ENCODE measurements around the gene SMIM43. TPM values are rescaled to one million over a fixed set of nuclear protein-coding genes. Genes with fewer than 3 reads are reported as not detected.

Gene SMIM43
- polyA plus RNA-seq, 1 experiment, result 0.27 TPM

DNA sequence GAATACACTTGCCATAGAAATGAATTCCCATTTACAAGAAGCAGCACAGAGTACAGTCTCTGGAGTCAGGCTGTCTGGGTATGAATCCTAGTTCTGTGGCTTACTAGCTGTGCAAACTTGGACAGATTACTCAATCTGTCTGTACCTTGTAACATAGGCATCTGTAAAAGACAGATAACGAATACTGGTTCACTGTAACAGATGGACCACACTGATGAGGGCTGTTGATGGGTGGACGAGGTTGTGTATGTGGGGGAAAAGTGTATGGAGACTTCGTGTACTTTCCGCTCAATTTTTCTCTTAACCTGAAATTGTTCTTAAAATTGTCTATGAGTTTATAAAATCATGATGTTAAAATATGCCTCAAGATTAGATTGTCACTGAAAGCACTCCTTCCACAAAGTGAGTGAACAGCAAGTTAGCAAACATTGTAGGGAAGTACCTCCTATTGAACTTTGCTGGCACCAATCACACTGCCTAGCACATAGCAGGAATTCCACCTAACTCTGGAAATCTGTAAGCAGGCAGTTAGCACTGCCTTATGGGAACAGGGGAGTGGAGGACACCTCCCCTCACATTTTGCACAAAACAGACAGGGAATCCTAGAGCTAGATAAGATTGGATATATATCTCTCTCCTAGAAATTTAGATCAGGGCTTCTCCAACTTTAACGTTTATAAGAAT is 29.7 kb upstream of the SMIM43 start:
- CTCF ChIA-PET, result no interaction called here
- TF ChIP-seq CTCF (IDR thresholded peaks at IDR 0.05; ENCODE audit: insufficient read depth, low read depth, low read length), result no peak
- Histone ChIP-seq H3K36me3 (ENCODE audit: control insufficient read depth, insufficient read depth, low read length) (no peaks in the 10 kb centered on the region), H3K27me3 (ENCODE audit: control insufficient read depth, insufficient read depth, low read length) (no peaks in the 10 kb centered on the region), H3K4me3 (ENCODE audit: low read depth, low read length) (no peak overlapping the region)
- POLR2A ChIA-PET, result no interaction called here
- DNase-seq (ENCODE audit: low read depth), result no peak

DNA sequence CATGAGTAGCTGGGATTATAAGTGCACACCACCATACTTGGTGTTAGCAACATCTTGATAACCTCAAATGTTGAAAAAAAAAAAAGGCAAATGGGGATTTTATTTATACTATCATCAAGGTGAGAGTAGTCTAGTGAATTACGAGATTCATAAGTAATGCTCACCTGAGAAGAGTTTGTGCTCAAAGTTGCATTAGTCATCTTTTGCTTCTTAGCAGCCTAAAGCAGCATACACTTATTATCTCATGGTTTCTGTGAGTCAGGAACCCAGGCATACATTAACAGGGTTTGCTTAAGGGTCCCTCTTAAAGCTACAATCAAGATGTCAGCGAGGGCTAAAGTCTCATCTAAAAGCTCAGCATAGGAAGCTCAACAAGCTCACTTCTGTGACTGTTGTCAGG is 28.0 kb upstream of the SMIM43 start:
- POLR2A ChIA-PET, result no interaction called here
- DNase-seq (ENCODE audit: low read depth), result no peak
- no peaks in the 10 kb centered on the region for H3K36me3 ChIP-seq (ENCODE audit: control insufficient read depth, insufficient read depth, low read length)
- no peaks in the 10 kb centered on the region for H3K27me3 ChIP-seq (ENCODE audit: control insufficient read depth, insufficient read depth, low read length)
- no peak for TF ChIP-seq CTCF (IDR thresholded peaks at IDR 0.05; ENCODE audit: insufficient read depth, low read depth, low read length)
- H3K4me3 ChIP-seq (ENCODE audit: low read depth, low read length), result no peak overlapping the region
- CTCF ChIA-PET, result no interaction called here

GRCh38 chr4:121791481-121791880 is 26.5 kb upstream of the SMIM43 start:
- no peak overlapping the region for H3K4me3 ChIP-seq (ENCODE audit: low read depth, low read length)
- no peaks in the 10 kb centered on the region for H3K36me3 ChIP-seq (ENCODE audit: control insufficient read depth, insufficient read depth, low read length)
- no peaks in the 10 kb centered on the region for H3K27me3 ChIP-seq (ENCODE audit: control insufficient read depth, insufficient read depth, low read length)
- no peak for TF ChIP-seq CTCF (IDR thresholded peaks at IDR 0.05; ENCODE audit: insufficient read depth, low read depth, low read length)
- POLR2A ChIA-PET, result no interaction called here
- DNase-seq (ENCODE audit: low read depth), result peak; percentile 84
- CTCF ChIA-PET, result interaction anchor here (0.9 kb wide), 1 partner anchor 307 kb away, joined by 3 read pairs; no protein-coding TSS in a partner anchor

DNA sequence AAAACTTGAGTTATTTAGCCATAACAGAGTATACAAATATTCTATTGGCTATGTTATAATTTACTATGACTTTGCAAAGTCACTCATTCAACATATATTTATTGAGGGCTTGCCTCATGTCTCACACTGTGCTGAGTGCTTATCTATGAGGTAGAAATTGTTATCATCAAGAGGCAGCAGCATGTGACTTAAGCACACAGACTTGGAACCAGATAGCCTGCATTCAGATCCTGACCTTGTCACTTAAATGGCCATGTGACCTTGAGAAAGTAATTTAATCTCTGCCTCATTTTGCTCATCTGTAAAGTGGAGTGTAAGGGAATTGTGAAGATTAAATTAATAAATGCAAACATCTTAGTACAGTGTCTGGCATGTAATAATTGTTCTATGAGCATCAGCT is 26.0 kb upstream of the SMIM43 start:
- POLR2A ChIA-PET, result no interaction called here
- CTCF ChIA-PET, result interaction anchor here (0.9 kb wide), 1 partner anchor 307 kb away, joined by 3 read pairs; no protein-coding TSS in a partner anchor

More for the DNA sequence above, 26.0 kb upstream of the SMIM43 start:
- no peaks in the 10 kb centered on the region for H3K36me3 ChIP-seq (ENCODE audit: control insufficient read depth, insufficient read depth, low read length)
- H3K4me3 ChIP-seq (ENCODE audit: low read depth, low read length), result no peak overlapping the region
- no peak for DNase-seq (ENCODE audit: low read depth)
- H3K27me3 ChIP-seq (ENCODE audit: control insufficient read depth, insufficient read depth, low read length), result no peaks in the 10 kb centered on the region
- TF ChIP-seq CTCF (IDR thresholded peaks at IDR 0.05; ENCODE audit: insufficient read depth, low read depth, low read length), result no peak

Data from BJ (cell line).